Upper lobe of left lung (tissue), 4 donors: ENCODE data around the gene SLC6A18.

ENCODE experiments used
- CTCF ChIP-seq, 6 experiments: fragments of 450-650 bp in 4 of 6; fragments of 200-600 bp in 2 of 6; sonication (generic) in 2 of 6; IDR thresholded peaks; one replicate each; pipeline ENCODE4 v1.5.1; 2016 to 2019; ENCODE audit warnings: antibody characterized with exemption in 6 of 6
- POLR2A ChIP-seq, 4 donors: fragments of 450-650 bp; IDR thresholded peaks; one replicate each; pipeline ENCODE4 v1.5.1; 2016 to 2017; ENCODE audit warnings: antibody characterized with exemption in 4 of 4, mild to moderate bottlenecking in 2 of 4

DNA sequence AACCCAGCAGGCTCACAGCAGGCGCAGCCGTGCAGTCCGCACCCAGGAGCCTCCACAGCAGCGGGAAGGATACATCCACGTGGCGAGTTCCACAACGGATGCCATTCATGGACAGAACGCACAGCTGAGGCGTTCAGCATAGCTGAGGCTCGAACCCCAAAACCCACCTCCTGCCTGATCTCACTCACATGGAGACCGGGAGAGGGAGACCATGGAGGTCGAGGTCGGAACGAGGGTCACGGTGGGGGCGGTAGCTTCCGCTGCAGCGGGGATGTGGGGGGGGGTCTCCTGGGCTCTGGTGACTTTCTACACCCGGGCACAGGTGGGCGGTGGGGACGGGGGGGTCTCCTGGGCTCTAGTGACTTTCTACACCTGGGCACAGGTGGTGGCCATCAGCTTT is 52.1 kb downstream of the SLC6A18 start:
- TF ChIP-seq CTCF (IDR thresholded peaks at IDR 0.05): no peak
- no peak for TF ChIP-seq POLR2A (IDR thresholded peaks at IDR 0.05)
